HEK293T (cell line): ENCODE measurements around the gene BTN1A1.
"Not testable (repeated sequence)": the region's sequence is repeated elsewhere in the genome, so short reads cannot be mapped to it uniquely, and the experiment has no call there.

Experiments used
- CTCF ChIA-PET: fragments of 350-600 bp; formaldehyde crosslinking; extraction: SDS; loops from one replicate; lab custom pipeline; 2021; ENCODE audit warnings: antibody characterized with exemption, inconsistent platforms; lab: Yijun Ruan, JAX
- POLR2A ChIA-PET: fragments of 350-600 bp; formaldehyde crosslinking; extraction: SDS; loops from one replicate; lab custom pipeline; 2020; ENCODE audit warnings: antibody characterized with exemption, inconsistent platforms; lab: Yijun Ruan, JAX
- DNase-seq: peaks from one replicate; pipeline ENCODE4 v3.0.0; 2012; ENCODE audit warnings: mixed read lengths; ENCODE audit errors: extremely low spot score
- ARNT ChIP-seq: fragments of 450-650 bp; IDR thresholded peaks from 2 replicates; pipeline ENCODE4 v1.6.1; 2017; ENCODE audit warnings: mild to moderate bottlenecking
- BHLHE40 ChIP-seq: fragments of 450-650 bp; IDR thresholded peaks from 2 replicates; pipeline ENCODE4 v1.6.1; 2016; ENCODE audit warnings: mild to moderate bottlenecking, moderate library complexity, borderline replicate concordance
- CTBP1 ChIP-seq: fragments of 450-650 bp; IDR thresholded peaks from 2 replicates; pipeline ENCODE4 v1.6.1; 2016; ENCODE audit warnings: borderline replicate concordance
- ELF4 ChIP-seq: fragments of 450-650 bp; IDR thresholded peaks from 2 replicates; pipeline ENCODE4 v1.6.1; 2017; ENCODE audit warnings: antibody characterized with exemption
- FOXA1 ChIP-seq: fragments of 450-650 bp; IDR thresholded peaks from 2 replicates; pipeline ENCODE4 v1.6.1; 2016; ENCODE audit warnings: mild to moderate bottlenecking
- FOXK2 ChIP-seq: fragments of 450-650 bp; IDR thresholded peaks from 2 replicates; pipeline ENCODE4 v1.6.1; 2016; ENCODE audit warnings: mild to moderate bottlenecking
- FOXM1 ChIP-seq: fragments of 450-650 bp; IDR thresholded peaks from 2 replicates; pipeline ENCODE4 v1.6.1; 2017; ENCODE audit warnings: mild to moderate bottlenecking, borderline replicate concordance
- HDGF ChIP-seq: fragments of 450-650 bp; IDR thresholded peaks from 2 replicates; pipeline ENCODE4 v1.6.1; 2017; ENCODE audit warnings: antibody characterized with exemption, borderline replicate concordance
- L3MBTL2 ChIP-seq: fragments of 450-650 bp; conservative IDR thresholded peaks from 2 replicates; pipeline ENCODE4 v1.6.1; 2016; ENCODE audit warnings: mild to moderate bottlenecking
- LEF1 ChIP-seq: fragments of 450-650 bp; IDR thresholded peaks from 2 replicates; pipeline ENCODE4 v1.6.1; 2017; ENCODE audit warnings: mild to moderate bottlenecking, borderline replicate concordance
- NFRKB ChIP-seq: fragments of 450-650 bp; IDR thresholded peaks from 2 replicates; pipeline ENCODE4 v1.6.1; 2016; ENCODE audit warnings: mild to moderate bottlenecking, moderate library complexity
- SP1 ChIP-seq: fragments of 450-650 bp; IDR thresholded peaks from 2 replicates; pipeline ENCODE4 v1.6.1; 2017
- SUZ12 ChIP-seq: fragments of 450-650 bp; IDR thresholded peaks from 2 replicates; pipeline ENCODE4 v1.6.1; 2016; ENCODE audit warnings: mild to moderate bottlenecking
- TARDBP ChIP-seq: fragments of 450-650 bp; IDR thresholded peaks from 2 replicates; pipeline ENCODE4 v1.6.1; 2016
- ZNF384 ChIP-seq: fragments of 450-650 bp; IDR thresholded peaks from 2 replicates; pipeline ENCODE4 v1.6.1; 2016
- TF ChIP-seq, protein P1 (sequence below): fragments of 450-650 bp; IDR thresholded peaks from 2 replicates; pipeline ENCODE4 v1.6.1; 2016

Gene BTN1A1

DNA sequence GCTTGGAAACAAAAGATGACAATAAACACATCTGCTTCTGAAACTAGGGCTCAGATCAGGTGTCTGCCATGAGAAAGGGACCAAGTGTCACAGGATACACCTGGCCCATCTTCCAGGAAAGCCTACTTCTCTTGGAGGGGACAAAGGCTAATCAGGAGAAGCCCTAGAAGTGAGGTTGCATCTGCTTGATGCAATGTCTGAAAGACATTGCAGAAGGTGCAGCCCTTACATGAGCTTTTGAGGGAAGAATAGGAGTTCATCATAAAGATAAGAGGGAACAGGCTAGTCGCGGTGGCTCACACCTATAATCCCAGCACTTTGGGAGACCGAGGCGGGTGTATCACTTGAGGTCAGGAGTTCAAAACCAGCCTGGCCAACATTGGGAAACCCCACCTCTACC lies 2.5 kb upstream of the BTN1A1 start:
- CTCF ChIA-PET, result no interaction called here
- TF ChIP-seq FOXA1 (no peak), LEF1 (no peak), SP1 (no peak), FOXK2 (no peak), ELF4 (no peak), L3MBTL2 (no peak), ARNT (no peak)
- POLR2A ChIA-PET, result interaction anchor here (1.0 kb wide), 1 partner anchor 13 kb away, joined by 3 read pairs; no protein-coding TSS in a partner anchor

DNA sequence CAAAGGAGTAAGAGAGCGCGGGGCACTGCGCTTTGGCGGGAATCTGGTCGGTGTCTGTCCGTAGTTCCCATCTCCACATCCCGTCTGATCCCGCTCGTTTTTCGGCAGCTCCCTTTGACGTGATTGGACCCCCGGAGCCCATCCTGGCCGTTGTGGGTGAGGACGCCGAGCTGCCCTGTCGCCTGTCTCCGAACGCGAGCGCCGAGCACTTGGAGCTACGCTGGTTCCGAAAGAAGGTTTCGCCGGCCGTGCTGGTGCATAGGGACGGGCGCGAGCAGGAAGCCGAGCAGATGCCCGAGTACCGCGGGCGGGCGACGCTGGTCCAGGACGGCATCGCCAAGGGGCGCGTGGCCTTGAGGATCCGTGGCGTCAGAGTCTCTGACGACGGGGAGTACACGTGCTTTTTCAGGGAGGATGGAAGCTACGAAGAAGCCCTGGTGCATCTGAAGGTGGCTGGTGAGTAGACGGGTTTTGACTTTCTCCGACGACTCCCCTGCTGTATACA lies 1.4 kb downstream of the BTN1A1 start:
- ChIA-PET CTCF (no interaction called here), POLR2A (interaction anchor here (1.4 kb wide), 1 partner anchor 28 kb away, joined by 4 read pairs; no protein-coding TSS in a partner anchor)
- DNase-seq, result no peak
- no peak for TF ChIP-seq TARDBP

More for the DNA sequence above, 2.5 kb upstream of the BTN1A1 start:
- DNase-seq, result no peak

DNA sequence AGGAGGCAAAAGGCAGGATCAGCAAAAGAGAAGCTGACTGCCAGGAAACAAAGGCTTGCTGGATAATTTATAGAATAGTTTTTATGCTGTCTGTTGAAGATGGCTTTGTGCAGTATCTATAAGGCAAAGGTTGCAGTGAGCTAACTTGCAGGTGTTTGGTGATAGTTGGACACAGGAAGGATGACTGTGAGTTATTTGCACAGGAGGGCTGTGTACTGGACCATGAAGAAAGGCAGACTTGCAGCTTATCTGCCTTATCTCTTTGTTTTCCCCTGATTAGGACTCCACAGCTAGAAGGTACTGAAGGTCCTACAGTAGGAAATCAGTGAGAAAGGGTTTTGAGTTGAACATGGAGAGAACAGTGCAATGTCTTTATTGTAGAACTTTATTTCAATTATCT lies 2.1 kb downstream of the BTN1A1 start:
- ChIA-PET CTCF (no interaction called here), POLR2A (interaction anchor here (1.4 kb wide), 1 partner anchor 28 kb away, joined by 4 read pairs; no protein-coding TSS in a partner anchor)
- DNase-seq, result no peak
- TF ChIP-seq FOXM1 (no peak), LEF1 (no peak), L3MBTL2 (no peak), BHLHE40 (no peak), ELF4 (no peak), ZNF384 (no peak), TARDBP (no peak), HDGF (no peak), NFRKB (no peak), SUZ12 (no peak), SP1 (no peak), FOXA1 (no peak), CTBP1 (no peak), FOXK2 (no peak), ARNT (no peak)
- TF ChIP-seq, protein P1, sequence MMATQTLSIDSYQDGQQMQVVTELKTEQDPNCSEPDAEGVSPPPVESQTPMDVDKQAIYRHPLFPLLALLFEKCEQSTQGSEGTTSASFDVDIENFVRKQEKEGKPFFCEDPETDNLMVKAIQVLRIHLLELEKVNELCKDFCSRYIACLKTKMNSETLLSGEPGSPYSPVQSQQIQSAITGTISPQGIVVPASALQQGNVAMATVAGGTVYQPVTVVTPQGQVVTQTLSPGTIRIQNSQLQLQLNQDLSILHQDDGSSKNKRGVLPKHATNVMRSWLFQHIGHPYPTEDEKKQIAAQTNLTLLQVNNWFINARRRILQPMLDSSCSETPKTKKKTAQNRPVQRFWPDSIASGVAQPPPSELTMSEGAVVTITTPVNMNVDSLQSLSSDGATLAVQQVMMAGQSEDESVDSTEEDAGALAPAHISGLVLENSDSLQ, result no peak

DNA sequence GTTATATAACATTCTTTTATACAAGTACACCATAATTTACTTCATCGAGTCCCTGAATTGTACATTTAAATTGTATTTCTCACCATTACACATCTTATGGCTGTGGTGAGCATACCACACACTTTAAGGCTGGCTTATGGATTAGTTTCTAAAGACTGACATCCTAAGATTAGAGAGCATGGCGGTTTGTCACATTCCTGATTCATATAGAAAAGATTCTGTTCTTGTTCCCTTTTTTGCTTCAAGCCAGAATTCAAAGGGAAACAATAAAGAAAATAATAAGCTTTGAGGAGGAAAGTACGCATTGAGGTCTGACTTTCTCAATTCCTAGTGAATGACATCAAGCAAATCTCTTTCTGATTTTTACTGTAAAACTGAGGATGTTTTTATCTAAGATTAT lies 2.5 kb downstream of the BTN1A1 start:
- POLR2A ChIA-PET, result no interaction called here
- no peak for DNase-seq
- CTCF ChIA-PET, result no interaction called here
- TF ChIP-seq L3MBTL2, result no peak
- no peak for TF ChIP-seq SP1
- TF ChIP-seq ELF4, result no peak
- no peak for TF ChIP-seq ZNF384
- no peak for TF ChIP-seq FOXM1
- no peak for TF ChIP-seq LEF1
- no peak for TF ChIP-seq CTBP1
- TF ChIP-seq FOXA1, result no peak
- TF ChIP-seq HDGF, result no peak
- TF ChIP-seq, protein P1, result no peak
- no peak for TF ChIP-seq FOXK2
- TF ChIP-seq TARDBP, result no peak

DNA sequence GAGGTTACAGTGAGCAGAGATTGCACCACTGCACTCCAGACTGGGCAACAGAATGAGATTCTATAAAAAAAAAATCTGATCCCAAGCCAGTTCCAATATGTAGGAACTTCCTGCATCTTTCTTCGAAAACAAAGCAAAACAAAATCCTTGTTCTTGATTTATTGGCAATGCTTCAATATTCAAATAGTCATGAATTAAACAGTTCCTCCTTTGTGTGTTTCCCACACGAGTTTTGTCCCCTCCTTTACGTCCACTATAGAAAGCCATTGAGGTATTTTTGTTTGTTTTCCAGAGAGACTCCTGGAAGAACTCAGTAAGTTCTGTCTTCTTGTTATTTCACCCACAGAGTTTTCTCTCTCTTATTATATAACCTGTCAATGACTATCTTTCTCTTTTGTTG lies 7.6 kb downstream of the BTN1A1 start:
- no peak for TF ChIP-seq BHLHE40
- no peak for TF ChIP-seq SUZ12
- TF ChIP-seq NFRKB, result no peak
- no peak for TF ChIP-seq HDGF
- TF ChIP-seq, protein P1, result no peak
- TF ChIP-seq FOXM1, result no peak
- TF ChIP-seq ZNF384, result no peak
- no peak for TF ChIP-seq ELF4
- TF ChIP-seq TARDBP, result no peak
- TF ChIP-seq L3MBTL2, result no peak
- TF ChIP-seq CTBP1, result no peak
- TF ChIP-seq SP1, result no peak
- TF ChIP-seq ARNT, result no peak
- no peak for TF ChIP-seq FOXA1
- TF ChIP-seq FOXK2, result no peak
- TF ChIP-seq LEF1, result no peak
- POLR2A ChIA-PET, result no interaction called here
- CTCF ChIA-PET, result no interaction called here
- DNase-seq, result no peak

DNA sequence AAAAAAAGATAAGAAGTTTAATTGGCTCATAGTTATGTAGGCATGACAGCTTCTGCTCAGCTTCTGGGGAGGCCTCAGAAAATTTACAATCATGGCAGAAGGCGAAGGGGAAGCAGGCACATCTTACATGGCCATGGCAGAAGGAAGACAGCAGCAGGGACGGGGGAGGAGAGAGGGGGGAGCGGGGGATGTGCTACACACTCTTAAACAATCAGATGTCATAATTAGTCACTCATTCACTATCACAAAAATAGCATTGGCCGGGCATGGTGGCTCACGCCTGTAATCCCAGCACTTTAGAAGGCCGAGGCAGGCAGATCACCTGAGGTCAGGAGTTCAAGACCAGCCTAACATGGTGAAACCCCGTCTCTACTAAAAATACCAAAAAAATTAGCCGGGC lies 10.9 kb downstream of the BTN1A1 start:
- CTCF ChIA-PET, POLR2A ChIA-PET, DNase-seq: not testable (repeated sequence)

DNA sequence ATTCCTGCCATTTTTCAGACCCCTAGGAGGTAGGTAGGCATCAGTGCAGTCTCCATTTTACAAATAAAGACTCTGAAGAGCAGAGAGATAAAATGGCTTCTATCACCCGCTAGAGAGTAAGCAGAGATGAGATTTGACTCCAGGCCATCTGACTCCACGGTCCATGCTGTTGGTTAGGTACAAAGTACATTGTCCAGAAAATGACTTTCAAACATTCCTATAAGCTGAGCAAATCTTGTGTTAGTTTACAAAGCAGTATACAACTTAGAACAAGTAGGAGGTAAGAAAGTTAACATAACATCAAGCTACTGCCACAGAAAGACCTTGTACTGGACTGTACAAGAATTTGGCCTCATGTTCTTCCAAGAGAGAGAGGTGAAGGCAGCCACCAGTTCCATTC lies 14.9 kb downstream of the BTN1A1 start:
- no peak for DNase-seq
- TF ChIP-seq LEF1, result no peak
- TF ChIP-seq FOXA1, result no peak
- ChIA-PET CTCF (no interaction called here), POLR2A (no interaction called here)
